ENCODE data around the gene PRLR. TPM values are rescaled to one million over a fixed set of nuclear protein-coding genes. Genes with fewer than 3 reads are reported as not detected.

Gene PRLR
- total RNA-seq, 4 donors from 2014 or later: 9.1 to 69.5 (median 54.1) TPM

DNA sequence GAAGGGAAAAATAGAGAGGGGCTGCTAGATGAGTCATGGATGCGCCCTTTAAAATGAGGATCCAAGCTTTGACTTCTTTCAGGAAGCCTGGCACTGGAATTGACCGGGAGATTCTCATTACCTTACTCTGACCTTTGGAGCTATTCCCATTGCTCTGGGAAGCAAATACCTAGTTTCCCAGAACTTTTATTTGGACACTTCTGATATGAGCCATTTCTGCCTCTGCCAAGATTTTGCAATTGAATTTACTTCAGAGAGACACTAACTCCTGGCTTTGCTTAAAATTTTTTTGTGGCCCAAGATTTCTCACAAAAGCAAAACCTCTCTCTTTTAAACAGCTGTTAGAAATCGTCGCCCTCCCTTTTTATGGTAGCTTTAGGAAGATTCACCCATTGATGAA lies 166.9 kb downstream of the PRLR start:
- no peaks in the 10 kb centered on the region for H3K27me3 ChIP-seq
- DNase-seq: no peak
- H3K27ac ChIP-seq: no peak overlapping the region
- no peaks in the 10 kb centered on the region for H3K9me3 ChIP-seq
- H3K36me3 ChIP-seq: peaks cover 0 to 8% (median 0%) of the 10 kb centered on the region in 3 donors
- H3K4me1 ChIP-seq: no peaks in the 10 kb centered on the region
- TF ChIP-seq, protein P1, sequence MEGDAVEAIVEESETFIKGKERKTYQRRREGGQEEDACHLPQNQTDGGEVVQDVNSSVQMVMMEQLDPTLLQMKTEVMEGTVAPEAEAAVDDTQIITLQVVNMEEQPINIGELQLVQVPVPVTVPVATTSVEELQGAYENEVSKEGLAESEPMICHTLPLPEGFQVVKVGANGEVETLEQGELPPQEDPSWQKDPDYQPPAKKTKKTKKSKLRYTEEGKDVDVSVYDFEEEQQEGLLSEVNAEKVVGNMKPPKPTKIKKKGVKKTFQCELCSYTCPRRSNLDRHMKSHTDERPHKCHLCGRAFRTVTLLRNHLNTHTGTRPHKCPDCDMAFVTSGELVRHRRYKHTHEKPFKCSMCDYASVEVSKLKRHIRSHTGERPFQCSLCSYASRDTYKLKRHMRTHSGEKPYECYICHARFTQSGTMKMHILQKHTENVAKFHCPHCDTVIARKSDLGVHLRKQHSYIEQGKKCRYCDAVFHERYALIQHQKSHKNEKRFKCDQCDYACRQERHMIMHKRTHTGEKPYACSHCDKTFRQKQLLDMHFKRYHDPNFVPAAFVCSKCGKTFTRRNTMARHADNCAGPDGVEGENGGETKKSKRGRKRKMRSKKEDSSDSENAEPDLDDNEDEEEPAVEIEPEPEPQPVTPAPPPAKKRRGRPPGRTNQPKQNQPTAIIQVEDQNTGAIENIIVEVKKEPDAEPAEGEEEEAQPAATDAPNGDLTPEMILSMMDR (IDR thresholded peaks at IDR 0.05): no peak
- TF ChIP-seq POLR2A (IDR thresholded peaks at IDR 0.05): no peak
- no peak overlapping the region for H3K4me3 ChIP-seq

DNA sequence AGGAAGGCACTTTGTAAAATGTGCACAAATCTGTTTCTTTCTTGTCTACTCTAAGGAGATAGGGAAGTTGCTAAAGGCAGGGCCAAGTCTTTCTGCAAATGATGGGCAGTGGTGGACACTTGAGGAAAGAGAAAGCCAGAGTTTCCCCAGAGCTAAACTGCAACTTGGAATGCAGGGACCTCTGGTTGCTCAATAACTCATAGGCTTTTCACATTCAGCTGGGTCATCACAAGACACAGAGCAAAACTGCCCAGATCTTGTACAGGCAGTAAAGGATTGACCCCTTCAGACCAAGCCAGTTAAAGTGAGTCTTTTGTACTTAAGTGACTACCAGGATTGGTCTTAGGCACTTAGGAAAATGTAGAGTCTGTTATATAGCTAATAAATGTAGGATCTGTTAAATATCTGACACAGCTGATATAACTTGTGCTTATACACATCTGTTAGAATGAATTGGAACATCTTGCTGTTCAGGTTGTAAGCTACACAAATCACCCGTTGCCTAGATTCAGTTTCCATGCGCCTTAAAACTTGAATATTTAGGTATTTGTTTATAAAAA lies 169.0 kb downstream of the PRLR start:
- H3K9me3 ChIP-seq: no peaks in the 10 kb centered on the region
- no peaks in the 10 kb centered on the region for H3K4me1 ChIP-seq
- H3K27ac ChIP-seq: no peak overlapping the region
- no peak overlapping the region for H3K4me3 ChIP-seq
- TF ChIP-seq, protein P1 (IDR thresholded peaks at IDR 0.05): no peak
- TF ChIP-seq POLR2A (IDR thresholded peaks at IDR 0.05): no peak
- DNase-seq: no peak
- peaks cover 0 to 7% (median 0%) of the 10 kb centered on the region in 3 donors for H3K36me3 ChIP-seq
- no peaks in the 10 kb centered on the region for H3K27me3 ChIP-seq

DNA sequence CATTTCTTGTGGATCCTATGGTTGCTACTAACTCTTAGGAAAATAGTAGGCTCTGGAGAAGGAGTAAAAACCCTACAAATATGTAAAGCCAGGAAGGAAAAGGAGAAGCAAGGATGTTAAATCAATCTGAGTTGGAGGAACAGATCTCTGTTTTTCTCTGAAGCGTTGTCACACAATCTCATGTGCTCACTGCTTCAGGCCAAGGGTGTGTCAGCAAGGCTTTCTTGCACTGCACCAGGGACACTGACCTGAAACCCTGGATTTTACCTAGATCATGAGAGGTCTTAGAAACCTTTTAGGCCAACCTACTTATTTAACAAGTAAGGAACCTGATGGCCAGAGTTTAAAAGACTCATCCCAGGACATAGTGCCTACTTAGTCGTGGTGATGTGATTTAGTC lies 170.1 kb downstream of the PRLR start:
- H3K4me1 ChIP-seq: no peaks in the 10 kb centered on the region
- no peaks in the 10 kb centered on the region for H3K36me3 ChIP-seq
- no peaks in the 10 kb centered on the region for H3K9me3 ChIP-seq
- H3K27ac ChIP-seq: no peak overlapping the region
- DNase-seq: no peak
- H3K4me3 ChIP-seq: no peak overlapping the region
- no peaks in the 10 kb centered on the region for H3K27me3 ChIP-seq
- TF ChIP-seq POLR2A (IDR thresholded peaks at IDR 0.05): no peak
- TF ChIP-seq, protein P1 (IDR thresholded peaks at IDR 0.05): no peak

DNA sequence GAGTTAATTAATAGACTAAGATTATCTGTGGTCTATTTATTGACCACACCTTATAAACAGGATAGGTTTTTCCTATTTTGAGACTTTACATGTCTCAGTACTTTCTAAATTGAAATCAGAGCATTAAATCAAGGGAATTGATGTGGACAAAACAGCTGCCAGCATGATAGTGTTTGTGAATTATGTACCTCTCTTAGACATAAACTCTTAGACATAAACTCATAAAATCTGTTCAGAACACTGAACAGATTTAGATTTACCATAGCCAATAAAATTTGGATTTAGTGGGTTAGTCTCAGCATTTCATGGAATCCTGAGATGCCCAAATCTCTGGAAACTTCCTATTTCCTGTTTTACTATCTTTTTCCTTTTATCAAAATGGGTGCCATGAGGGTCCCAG lies 171.0 kb downstream of the PRLR start:
- Histone ChIP-seq H3K27me3 (no peaks in the 10 kb centered on the region), H3K9me3 (no peaks in the 10 kb centered on the region), H3K27ac (no peak overlapping the region), H3K36me3 (no peaks in the 10 kb centered on the region), H3K4me1 (no peaks in the 10 kb centered on the region), H3K4me3 (no peak overlapping the region)
- TF ChIP-seq, protein P1 (IDR thresholded peaks at IDR 0.05): no peak
- TF ChIP-seq POLR2A (IDR thresholded peaks at IDR 0.05): no peak
- no peak for DNase-seq

DNA sequence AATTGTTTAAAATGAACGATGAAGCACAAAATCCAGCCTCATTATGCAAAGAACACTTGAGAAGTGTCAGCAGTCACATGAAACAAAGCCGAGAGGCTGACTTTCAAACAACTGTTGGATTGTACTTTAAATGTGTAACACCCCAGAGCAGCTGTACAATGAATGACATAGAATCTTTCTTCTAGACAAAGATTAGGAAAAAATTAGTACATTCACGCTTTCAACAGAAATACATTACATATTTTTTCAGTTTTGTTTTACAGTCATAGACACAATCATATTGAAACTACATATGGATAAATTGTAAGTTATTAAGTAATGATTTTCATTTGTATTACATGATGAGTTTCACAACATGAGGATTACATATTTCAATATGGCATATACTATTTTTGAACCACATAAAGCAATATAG lies 171.9 kb downstream of the PRLR start:
- no peaks in the 10 kb centered on the region for H3K9me3 ChIP-seq
- H3K27ac ChIP-seq: no peak overlapping the region
- H3K27me3 ChIP-seq: no peaks in the 10 kb centered on the region
- H3K4me3 ChIP-seq: no peak overlapping the region
- no peak for TF ChIP-seq POLR2A (IDR thresholded peaks at IDR 0.05)
- TF ChIP-seq, protein P1 (IDR thresholded peaks at IDR 0.05): no peak
- H3K4me1 ChIP-seq: no peaks in the 10 kb centered on the region
- H3K36me3 ChIP-seq: no peaks in the 10 kb centered on the region
- DNase-seq: no peak

DNA sequence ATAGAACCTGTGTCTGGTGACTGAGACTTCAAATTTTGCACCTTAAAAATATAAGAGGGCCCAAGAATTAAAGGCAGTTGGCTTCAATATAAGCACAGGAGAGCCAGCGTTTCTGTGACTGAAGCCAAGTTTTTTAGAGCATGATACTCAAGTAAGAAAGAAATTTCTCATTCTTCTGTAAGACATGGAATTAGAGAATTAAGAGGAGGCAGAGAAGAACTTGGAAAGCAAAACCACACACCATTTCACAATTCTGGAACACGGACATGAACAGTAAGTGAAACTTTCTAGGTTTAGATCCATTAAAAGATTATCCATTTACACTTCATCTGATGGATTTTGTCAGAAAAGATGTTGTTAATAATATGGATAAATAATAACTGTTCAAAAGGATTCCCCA lies 173.6 kb downstream of the PRLR start:
- Histone ChIP-seq H3K4me1 (no peaks in the 10 kb centered on the region), H3K4me3 (no peak overlapping the region), H3K9me3 (no peaks in the 10 kb centered on the region), H3K27ac (no peak overlapping the region), H3K27me3 (no peaks in the 10 kb centered on the region), H3K36me3 (no peaks in the 10 kb centered on the region)
- TF ChIP-seq, protein P1 (IDR thresholded peaks at IDR 0.05): no peak
- TF ChIP-seq POLR2A (IDR thresholded peaks at IDR 0.05): no peak
- DNase-seq: no peak

All from Peyer's patch (tissue), 4 donors.